Breast epithelium (tissue), 3 donors: ENCODE measurements around the gene BBOX1.

ENCODE experiments used
- CTCF ChIP-seq, 3 donors: fragments of 450-650 bp; IDR thresholded peaks; one replicate each; pipeline ENCODE4 v1.5.1; 2016 to 2017; ENCODE audit warnings: antibody characterized with exemption in 3 of 3, mild to moderate bottlenecking in 3 of 3, moderate library complexity in 3 of 3
- POLR2A ChIP-seq: fragments of 450-650 bp; IDR thresholded peaks from one replicate; pipeline ENCODE4 v1.6.1; 2016; ENCODE audit warnings: antibody characterized with exemption, mild to moderate bottlenecking, moderate library complexity
- POLR2AphosphoS5 ChIP-seq, 3 donors: sonication (generic); formaldehyde crosslinking; IDR thresholded peaks; one replicate each; pipeline ENCODE4 v1.6.1; 2017; ENCODE audit warnings: antibody characterized with exemption in 3 of 3

- no peak for TF ChIP-seq CTCF (IDR thresholded peaks at IDR 0.05)
- TF ChIP-seq POLR2AphosphoS5 (IDR thresholded peaks at IDR 0.05): no peak
- no peak for TF ChIP-seq POLR2A
These were observed 23.5 kb downstream of the BBOX1 start for GRCh38 chr11:27064086-27064485.
